Mammary epithelial cell (primary cell): ENCODE results near the gene PRIM2.
"Not testable (repeated sequence)": the region's sequence is repeated elsewhere in the genome, so short reads cannot be mapped to it uniquely, and the experiment has no call there.

Experiments
- EZH2 ChIP-seq: IDR thresholded peaks from 2 replicates; pipeline ENCODE4 v1.6.1; 2012; ENCODE audit warnings: low read length, inconsistent platforms, borderline replicate concordance
- TF ChIP-seq, protein P1 (sequence below), 2 donors: IDR thresholded peaks in 1 of 2; conservative IDR thresholded peaks in 1 of 2; 2 replicates each; pipeline ENCODE4 v1.5.1; 2011 to 2012; ENCODE audit warnings: inconsistent platforms in 2 of 2, low read length in 2 of 2, mild to moderate bottlenecking in 2 of 2, control low read depth in 1 of 2, low read depth in 1 of 2; ENCODE audit not compliant: insufficient read depth in 1 of 2; ENCODE audit errors: extremely low read depth in 1 of 2

DNA sequence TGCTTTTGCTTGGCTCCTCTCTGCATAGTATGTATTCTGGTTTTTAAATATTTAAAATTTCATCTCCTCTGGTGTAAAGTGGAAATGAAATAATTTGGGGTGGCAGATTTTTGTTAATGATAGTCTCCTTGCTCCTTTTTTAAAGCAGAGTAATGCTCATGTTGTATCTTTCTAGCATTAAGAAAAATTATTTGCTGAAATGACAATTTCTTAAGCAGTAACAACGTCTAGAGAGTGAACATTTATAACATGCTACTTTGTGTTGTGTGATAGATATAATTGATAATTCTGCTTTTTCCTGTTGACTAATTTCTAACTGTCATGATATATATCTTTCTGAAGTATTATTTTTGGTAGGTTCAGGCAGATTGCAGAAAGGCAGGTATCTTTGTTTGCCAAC, 127.4 kb downstream of the PRIM2 start:
- not testable (repeated sequence) for TF ChIP-seq EZH2
- TF ChIP-seq, protein P1, sequence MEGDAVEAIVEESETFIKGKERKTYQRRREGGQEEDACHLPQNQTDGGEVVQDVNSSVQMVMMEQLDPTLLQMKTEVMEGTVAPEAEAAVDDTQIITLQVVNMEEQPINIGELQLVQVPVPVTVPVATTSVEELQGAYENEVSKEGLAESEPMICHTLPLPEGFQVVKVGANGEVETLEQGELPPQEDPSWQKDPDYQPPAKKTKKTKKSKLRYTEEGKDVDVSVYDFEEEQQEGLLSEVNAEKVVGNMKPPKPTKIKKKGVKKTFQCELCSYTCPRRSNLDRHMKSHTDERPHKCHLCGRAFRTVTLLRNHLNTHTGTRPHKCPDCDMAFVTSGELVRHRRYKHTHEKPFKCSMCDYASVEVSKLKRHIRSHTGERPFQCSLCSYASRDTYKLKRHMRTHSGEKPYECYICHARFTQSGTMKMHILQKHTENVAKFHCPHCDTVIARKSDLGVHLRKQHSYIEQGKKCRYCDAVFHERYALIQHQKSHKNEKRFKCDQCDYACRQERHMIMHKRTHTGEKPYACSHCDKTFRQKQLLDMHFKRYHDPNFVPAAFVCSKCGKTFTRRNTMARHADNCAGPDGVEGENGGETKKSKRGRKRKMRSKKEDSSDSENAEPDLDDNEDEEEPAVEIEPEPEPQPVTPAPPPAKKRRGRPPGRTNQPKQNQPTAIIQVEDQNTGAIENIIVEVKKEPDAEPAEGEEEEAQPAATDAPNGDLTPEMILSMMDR (conservative IDR thresholded peaks at IDR 0.05 in 1 of 2, IDR thresholded peaks at IDR 0.05 in 1 of 2; ENCODE audit: extremely low read depth in 1 of 2, insufficient read depth in 1 of 2, low read depth in 1 of 2, low read length in 2 of 2) = not testable (repeated sequence)
